SK-N-MC (cell line): ENCODE data around the gene ANO3.

Source experiments
- EZH2 ChIP-seq: fragments of 200-600 bp; sonication (generic); IDR thresholded peaks from one replicate; pipeline ENCODE4 v1.6.1; 2017; ENCODE audit warnings: antibody characterized with exemption
- POLR2AphosphoS5 ChIP-seq: IDR thresholded peaks from 2 replicates; pipeline ENCODE4 v1.6.1; 2012; ENCODE audit warnings: mild to moderate bottlenecking, low read depth, low read length, borderline replicate concordance

DNA sequence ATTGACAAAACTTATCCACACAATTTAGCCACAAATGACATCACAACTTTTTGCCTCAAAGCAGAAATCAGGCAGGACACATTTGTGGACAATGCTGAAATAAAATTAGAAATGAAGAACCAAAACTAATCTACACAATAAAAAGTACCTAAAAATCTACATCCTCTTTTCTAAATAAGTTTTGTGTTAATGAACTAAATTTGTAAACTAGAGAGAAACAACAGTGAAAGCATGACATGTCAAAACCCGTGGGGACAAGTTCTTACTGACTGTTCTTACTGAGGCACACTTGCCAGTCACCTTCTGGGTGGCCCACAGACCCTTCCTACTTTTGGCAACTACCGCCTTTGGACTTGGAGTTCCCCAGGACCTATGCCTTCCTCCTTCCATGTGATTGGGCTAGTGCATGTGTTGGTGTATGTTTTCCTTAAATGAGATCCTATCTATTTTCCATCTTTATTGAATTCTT lies 300.8 kb downstream of the ANO3 start:
- TF ChIP-seq POLR2AphosphoS5 (no peak), EZH2 (no peak)
